Kidney epithelial cell (primary cell): Measurements from ENCODE around the gene CBLL1. TPM values are rescaled to one million over a fixed set of nuclear protein-coding genes. Genes with fewer than 3 reads are reported as not detected.
A peak's percentile ranks its signal among the peaks of the same experiment; 100 is the strongest.

Source experiments
- DNase-seq: peaks from one replicate; pipeline ENCODE4 v3.0.0-alpha.2; 2010; ENCODE audit warnings: low read depth
- H3K27me3 ChIP-seq: 2 replicates; pipeline ENCODE4 v1.6.0; 2011; ENCODE audit warnings: low read length; ENCODE audit not compliant: control insufficient read depth, insufficient read depth
- H3K36me3 ChIP-seq: 2 replicates; pipeline ENCODE4 v1.5.1; 2011; ENCODE audit warnings: low read length; ENCODE audit not compliant: control insufficient read depth, insufficient read depth
- H3K4me3 ChIP-seq: 2 replicates; pipeline ENCODE4 v1.5.1; 2011; ENCODE audit warnings: low read depth, mild to moderate bottlenecking, control low read depth, low read length
- total RNA-seq: library from RNA; depleted of rRNA; stranded (reverse); fragments of >200 nt; gene quantifications from 2 replicates; pipeline ENCODE4 v1.2.3, GENCODE V29; 2015
- TF ChIP-seq, protein P1 (sequence below): IDR thresholded peaks from 2 replicates; pipeline ENCODE4 v1.5.1; 2011; ENCODE audit warnings: mild to moderate bottlenecking, moderate library complexity, low read length, control low read depth, inconsistent platforms; ENCODE audit not compliant: insufficient read depth, poor library complexity, severe bottlenecking

Gene CBLL1, protein sequence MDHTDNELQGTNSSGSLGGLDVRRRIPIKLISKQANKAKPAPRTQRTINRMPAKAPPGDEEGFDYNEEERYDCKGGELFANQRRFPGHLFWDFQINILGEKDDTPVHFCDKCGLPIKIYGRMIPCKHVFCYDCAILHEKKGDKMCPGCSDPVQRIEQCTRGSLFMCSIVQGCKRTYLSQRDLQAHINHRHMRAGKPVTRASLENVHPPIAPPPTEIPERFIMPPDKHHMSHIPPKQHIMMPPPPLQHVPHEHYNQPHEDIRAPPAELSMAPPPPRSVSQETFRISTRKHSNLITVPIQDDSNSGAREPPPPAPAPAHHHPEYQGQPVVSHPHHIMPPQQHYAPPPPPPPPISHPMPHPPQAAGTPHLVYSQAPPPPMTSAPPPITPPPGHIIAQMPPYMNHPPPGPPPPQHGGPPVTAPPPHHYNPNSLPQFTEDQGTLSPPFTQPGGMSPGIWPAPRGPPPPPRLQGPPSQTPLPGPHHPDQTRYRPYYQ
- 26.7 and 42.3 TPM in 2 replicates for total RNA-seq

DNA sequence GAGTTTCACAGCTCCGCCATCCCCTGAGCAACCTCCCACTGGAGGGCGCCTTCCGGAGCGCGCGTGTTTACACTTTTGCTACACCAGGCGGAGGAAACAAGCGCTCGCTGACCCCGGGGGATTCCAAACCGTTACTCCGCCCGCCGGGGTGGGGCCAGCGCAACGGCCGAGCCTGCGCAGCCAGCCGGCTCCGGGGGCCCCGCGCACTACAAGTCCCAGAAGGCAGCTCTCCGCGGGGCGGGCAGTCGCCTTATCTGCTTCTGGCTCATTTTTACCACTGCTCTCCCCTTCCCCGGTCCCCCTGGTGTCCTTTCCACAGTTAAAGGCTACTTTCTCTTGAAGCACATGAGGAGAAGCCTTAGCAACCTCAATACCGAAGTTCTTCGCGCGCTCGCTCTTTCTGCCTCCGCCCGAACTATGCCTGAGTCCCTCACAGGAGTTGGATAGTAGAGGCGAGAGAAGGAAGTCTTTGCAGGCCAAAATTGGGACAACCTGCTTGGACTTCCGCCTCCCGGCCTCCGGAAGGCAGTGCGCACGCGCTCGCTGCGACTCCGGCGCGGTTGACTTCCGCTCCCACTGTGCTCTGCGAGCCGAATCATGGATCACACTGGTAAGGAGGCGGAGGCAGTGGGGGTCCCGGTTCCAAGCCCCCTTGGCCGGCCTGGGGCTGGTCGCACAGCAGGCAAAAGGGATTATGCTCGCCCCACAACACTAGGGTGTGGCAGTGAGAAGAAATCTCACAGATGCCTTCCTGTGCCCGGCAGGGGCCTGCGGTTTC, at the start of gene CBLL1:
CBLL1 (plus strand) TSS at position 576 of the 778 bp plus-strand sequence; CDS start at position 598, 22 bp downstream.
- TF ChIP-seq, protein P1, sequence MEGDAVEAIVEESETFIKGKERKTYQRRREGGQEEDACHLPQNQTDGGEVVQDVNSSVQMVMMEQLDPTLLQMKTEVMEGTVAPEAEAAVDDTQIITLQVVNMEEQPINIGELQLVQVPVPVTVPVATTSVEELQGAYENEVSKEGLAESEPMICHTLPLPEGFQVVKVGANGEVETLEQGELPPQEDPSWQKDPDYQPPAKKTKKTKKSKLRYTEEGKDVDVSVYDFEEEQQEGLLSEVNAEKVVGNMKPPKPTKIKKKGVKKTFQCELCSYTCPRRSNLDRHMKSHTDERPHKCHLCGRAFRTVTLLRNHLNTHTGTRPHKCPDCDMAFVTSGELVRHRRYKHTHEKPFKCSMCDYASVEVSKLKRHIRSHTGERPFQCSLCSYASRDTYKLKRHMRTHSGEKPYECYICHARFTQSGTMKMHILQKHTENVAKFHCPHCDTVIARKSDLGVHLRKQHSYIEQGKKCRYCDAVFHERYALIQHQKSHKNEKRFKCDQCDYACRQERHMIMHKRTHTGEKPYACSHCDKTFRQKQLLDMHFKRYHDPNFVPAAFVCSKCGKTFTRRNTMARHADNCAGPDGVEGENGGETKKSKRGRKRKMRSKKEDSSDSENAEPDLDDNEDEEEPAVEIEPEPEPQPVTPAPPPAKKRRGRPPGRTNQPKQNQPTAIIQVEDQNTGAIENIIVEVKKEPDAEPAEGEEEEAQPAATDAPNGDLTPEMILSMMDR = peak; percentile 73
- Histone ChIP-seq H3K4me3 (peak within 1 kb of the TSS; percentile 83), H3K36me3 (no peaks in the 10 kb centered on the region), H3K27me3 (no peaks in the 10 kb centered on the region)
- DNase-seq = peak; percentile 72

DNA sequence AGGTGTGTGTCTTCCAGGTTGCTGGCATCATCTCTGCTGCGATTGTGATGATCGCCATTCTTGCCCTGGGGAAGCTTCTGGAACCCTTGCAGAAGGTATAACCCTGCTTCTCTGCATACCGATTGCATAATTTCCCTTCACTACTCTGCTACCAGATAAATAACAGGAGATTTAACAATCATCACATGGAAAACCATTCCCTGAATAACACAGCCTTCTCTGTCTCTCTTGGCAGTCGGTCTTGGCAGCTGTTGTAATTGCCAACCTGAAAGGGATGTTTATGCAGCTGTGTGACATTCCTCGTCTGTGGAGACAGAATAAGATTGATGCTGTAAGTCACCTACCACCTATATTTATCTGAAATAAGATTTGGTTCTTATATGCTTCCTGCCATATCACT, 49.6 kb upstream of the CBLL1 start:
- no peak for DNase-seq
- TF ChIP-seq, protein P1 = no peak
- no peak overlapping the region for H3K4me3 ChIP-seq
- H3K36me3 ChIP-seq = no peaks in the 10 kb centered on the region
- H3K27me3 ChIP-seq = no peaks in the 10 kb centered on the region

DNA sequence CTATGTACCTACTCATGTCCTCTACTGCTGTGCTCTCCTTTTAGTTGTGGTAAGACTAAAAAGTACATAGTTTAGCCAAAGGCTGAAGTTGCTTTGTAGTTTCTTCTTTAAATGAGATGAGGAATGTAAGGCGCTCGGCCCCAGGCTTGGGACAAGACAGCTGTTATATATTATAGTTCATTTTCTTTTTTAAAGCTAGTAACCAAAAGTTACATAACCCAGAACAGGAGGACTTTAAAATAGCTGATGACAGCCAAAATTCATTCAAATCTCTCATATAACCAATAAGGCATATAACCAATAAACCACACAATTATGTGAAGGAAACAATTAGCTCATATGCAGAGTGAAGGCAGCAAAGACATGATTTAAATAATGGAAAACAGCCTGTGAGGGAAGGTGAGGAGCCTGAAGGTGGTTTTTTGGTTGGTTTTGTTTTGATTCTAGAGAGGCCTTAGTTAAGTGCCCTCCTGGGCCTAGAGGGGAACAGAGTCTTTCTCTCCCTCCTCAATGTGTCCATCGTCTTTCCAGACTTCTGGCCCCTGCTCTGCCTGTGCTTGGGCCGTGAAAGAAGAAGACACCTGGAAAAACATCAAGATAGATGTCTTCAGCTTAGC, 47.5 kb upstream of the CBLL1 start:
- H3K36me3 ChIP-seq = no peaks in the 10 kb centered on the region
- no peaks in the 10 kb centered on the region for H3K27me3 ChIP-seq
- TF ChIP-seq, protein P1 = no peak
- DNase-seq = no peak
- H3K4me3 ChIP-seq = no peak overlapping the region

DNA sequence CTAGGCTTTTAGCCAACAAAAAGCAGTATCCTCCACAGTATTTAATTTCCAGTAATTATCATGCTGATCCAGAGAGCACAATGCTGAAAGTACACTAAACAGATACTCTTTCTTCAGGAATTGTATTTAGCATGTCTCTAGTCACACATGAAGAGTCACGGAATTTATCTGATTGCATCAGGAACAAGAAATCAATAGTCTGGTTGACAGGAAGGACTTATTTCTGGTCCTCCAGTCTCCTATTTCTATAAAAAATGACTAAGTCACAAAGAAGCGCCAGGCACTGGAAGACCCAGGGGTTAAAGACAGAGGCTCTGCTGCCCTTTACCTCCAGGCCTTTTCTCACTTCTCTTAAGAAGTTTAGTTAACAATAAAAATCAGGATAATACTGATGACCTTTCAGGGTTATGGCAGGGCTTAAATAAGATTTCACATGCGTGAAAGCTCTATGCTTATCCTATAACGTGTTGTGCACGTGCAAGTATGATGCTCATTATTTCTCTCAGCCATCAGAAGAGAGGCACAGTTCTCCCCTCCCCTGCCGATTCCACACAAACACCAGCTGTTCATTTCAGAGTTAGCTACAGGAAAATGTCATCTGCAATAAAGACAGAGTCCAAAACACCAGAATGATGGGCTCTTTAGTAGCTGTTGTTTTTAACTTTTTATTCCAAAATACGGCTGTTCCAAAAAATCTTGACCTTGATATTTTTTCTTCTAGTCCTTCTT, 46.5 kb upstream of the CBLL1 start:
- no peaks in the 10 kb centered on the region for H3K36me3 ChIP-seq
- H3K4me3 ChIP-seq = no peak overlapping the region
- TF ChIP-seq, protein P1 = no peak
- H3K27me3 ChIP-seq = no peaks in the 10 kb centered on the region
- DNase-seq = no peak

DNA sequence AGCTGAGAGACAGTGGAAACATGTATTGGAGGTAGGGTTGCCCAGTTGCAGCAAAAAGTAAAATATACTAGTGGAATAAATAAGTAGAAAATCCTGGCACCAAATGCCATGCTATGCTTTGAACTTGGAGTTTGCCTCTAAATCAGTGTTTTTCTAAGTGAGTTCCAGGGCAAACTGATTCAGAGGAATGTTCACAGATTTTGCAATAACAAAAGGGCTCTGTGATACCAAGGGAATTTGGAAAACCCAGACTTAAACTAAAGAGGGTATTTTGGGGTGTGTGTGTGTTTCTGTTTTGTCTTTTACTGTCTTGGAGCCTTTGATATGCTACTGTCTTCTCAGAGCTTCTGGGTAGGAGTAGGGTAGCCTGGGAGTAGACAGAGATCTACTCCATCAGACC, 43.4 kb upstream of the CBLL1 start:
- Histone ChIP-seq H3K4me3 (no peak overlapping the region), H3K36me3 (no peaks in the 10 kb centered on the region), H3K27me3 (no peaks in the 10 kb centered on the region)
- TF ChIP-seq, protein P1 = no peak
- no peak for DNase-seq
